ENCODE results near the gene PRKN. TPM values are rescaled to one million over a fixed set of nuclear protein-coding genes. Genes with fewer than 3 reads are reported as not detected.
A peak's percentile ranks its signal among the peaks of the same experiment; 100 is the strongest.

The PRKN gene
- total and polyA plus RNA-seq, 2 experiments from 2014 or later = 1.2 to 2.3 TPM

DNA sequence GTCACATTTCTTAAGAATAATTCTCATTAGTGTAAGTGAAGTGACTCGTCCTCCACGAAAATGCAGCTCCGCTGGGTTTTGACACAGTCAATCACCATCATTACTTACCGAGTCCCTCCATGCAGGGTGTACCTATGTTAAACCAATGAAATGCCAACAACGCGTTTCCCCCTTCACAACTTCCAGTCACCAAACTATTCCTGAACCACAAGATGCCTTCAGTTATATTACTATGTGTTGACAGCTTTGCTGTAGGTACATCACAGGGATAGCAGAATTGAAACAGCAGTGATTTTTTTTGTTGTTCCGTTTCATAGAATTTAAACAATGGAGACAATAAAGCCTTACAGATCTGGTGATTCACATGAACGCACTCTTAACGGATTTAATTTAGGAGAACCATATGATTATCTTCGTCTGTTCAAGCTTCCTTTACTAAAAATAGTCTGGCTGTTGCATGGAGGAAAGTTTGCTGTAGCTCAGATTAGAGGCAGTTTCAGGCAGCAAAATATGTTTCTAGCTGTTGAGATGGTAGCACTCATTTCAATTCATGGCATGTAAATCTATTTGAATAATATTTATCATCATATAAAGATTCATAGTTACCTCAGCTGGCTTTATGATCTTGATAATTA is 652.8 kb downstream of the PRKN start:
- Histone ChIP-seq H3K4me3 (no peak overlapping the region), H3K27me3 (replicated peaks; ENCODE audit: insufficient read depth) (no peaks in the 10 kb centered on the region), H4K20me1 (ENCODE audit: insufficient read depth) (no peaks in the 10 kb centered on the region; the same call in 1 of the 2 replicates), H3K9me3 (ENCODE audit: low read depth) (no peaks in the 10 kb centered on the region), H3K4me2 (ENCODE audit: unreplicated experiment) (no peak overlapping the region), H3K9me2 (ENCODE audit: insufficient read depth) (no peaks in the 10 kb centered on the region), H2AFZ (no peak overlapping the region), H3K36me3 (ENCODE audit: low read depth) (no peaks in the 10 kb centered on the region), H3K27ac (no peak overlapping the region), H3K79me2 (ENCODE audit: insufficient read depth) (no peaks in the 10 kb centered on the region), H3F3A (ENCODE audit: insufficient read depth) (no peaks in the 10 kb centered on the region), H3K4me1 (ENCODE audit: insufficient read depth) (no peaks in the 10 kb centered on the region), H3K9ac (no peak overlapping the region)
- WGBS, 2 experiments (ENCODE audit: low coverage in 1 of 2, low lambda C conversion rate in 2 of 2, missing lambda C conversion rate in 2 of 2) = 57 to 58% methylated on average over 10 of the region's 10 CpGs
- TF ChIP-seq EZH2phosphoT487 (IDR thresholded peaks at IDR 0.05; ENCODE audit: insufficient read depth, low read depth) (no peak), EZH2 (IDR thresholded peaks at IDR 0.05; ENCODE audit: insufficient read depth, poor library complexity, severe bottlenecking) (no peak)
- DNase-seq = no peak
- in situ Hi-C loops (cut with MboI) = no loop called here

DNA sequence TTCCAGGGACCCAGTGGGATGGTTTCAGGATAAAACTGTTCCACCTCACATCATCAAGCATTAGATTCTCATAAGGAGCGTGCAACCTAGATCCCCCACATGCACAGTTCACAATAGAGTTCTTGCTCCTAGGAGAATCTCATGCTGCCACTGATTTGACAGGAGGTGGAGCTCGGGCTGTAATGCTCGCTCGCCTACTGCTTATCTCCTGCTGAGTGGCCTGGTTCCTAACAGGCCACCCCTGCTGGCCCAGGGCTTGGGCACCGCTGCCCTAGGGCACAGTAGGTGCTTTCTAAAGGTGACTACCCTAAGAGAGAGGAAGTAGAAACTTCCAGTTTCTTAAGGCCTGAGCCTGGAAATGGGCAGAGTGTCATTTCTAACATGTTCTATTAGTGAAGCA is 656.9 kb downstream of the PRKN start:
- Histone ChIP-seq H3K4me3 (no peak overlapping the region), H3K27ac (no peak overlapping the region), H3K27me3 (replicated peaks; ENCODE audit: insufficient read depth) (no peaks in the 10 kb centered on the region), H3K4me2 (ENCODE audit: unreplicated experiment) (no peak overlapping the region), H4K20me1 (ENCODE audit: insufficient read depth) (no peaks in the 10 kb centered on the region), H3K4me1 (ENCODE audit: insufficient read depth) (no peaks in the 10 kb centered on the region), H3K9ac (no peak overlapping the region), H3K79me2 (ENCODE audit: insufficient read depth) (no peaks in the 10 kb centered on the region), H3K36me3 (ENCODE audit: low read depth) (no peaks in the 10 kb centered on the region), H3F3A (ENCODE audit: insufficient read depth) (no peaks in the 10 kb centered on the region), H3K9me2 (ENCODE audit: insufficient read depth) (no peaks in the 10 kb centered on the region), H2AFZ (no peak overlapping the region), H3K9me3 (ENCODE audit: low read depth) (no peaks in the 10 kb centered on the region)
- in situ Hi-C loops (cut with MboI) = no loop called here
- DNase-seq = no peak
- TF ChIP-seq EZH2phosphoT487 (IDR thresholded peaks at IDR 0.05; ENCODE audit: insufficient read depth, low read depth) (no peak), EZH2 (IDR thresholded peaks at IDR 0.05; ENCODE audit: insufficient read depth, poor library complexity, severe bottlenecking) (no peak)
- 72 to 73% methylated on average over 5 of the region's 5 CpGs for WGBS, 2 experiments (ENCODE audit: low coverage in 1 of 2, low lambda C conversion rate in 2 of 2, missing lambda C conversion rate in 2 of 2)

DNA sequence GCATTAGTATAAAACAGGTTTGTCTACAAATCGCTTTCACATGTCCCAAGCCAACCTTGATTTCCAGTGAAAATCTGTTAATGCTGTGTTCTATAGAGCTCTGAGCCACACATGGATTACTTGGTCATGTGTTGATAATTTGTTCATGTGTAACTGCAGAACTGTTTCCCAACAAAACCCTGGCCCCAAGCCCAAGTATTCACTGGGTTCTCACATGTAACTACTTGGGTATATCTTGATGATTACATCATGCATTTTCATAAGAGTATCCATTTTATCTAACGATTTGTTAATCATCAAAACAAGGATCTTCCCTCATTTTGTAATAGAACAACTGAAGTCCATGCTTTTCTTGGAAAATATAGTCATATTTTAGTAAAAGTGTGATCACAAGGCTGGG is 657.6 kb downstream of the PRKN start:
- TF ChIP-seq EZH2 (IDR thresholded peaks at IDR 0.05; ENCODE audit: insufficient read depth, poor library complexity, severe bottlenecking) = no peak
- no peak for TF ChIP-seq EZH2phosphoT487 (IDR thresholded peaks at IDR 0.05; ENCODE audit: insufficient read depth, low read depth)
- in situ Hi-C loops (cut with MboI) = no loop called here
- H4K20me1 ChIP-seq (ENCODE audit: insufficient read depth) = no peaks in the 10 kb centered on the region

DNA sequence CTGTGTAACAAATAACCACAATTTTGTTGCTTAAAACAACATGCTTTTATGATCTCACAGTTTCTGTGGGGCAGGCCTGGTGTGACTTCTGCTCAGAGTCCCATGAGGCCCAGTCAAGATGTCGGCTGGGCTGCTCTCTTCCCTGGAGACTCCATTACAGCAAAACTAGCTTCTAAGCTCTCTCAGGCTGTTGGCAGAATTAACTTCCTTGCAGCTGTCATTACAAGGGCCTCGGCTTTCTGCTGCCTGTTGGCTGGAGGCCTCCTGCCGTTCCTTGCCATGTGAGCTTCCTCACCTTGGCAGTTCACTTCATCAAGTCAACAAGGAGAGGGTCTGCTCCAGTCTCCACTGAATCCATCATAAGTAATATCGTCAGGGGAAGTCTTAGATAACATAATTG is 659.2 kb downstream of the PRKN start:
- WGBS, 2 experiments (ENCODE audit: low coverage in 1 of 2, low lambda C conversion rate in 2 of 2, missing lambda C conversion rate in 2 of 2) = 57 to 59% methylated on average over 4 of the region's 4 CpGs
- H3K9me2 ChIP-seq (ENCODE audit: insufficient read depth) = no peaks in the 10 kb centered on the region
- no peak for DNase-seq
- H3K4me1 ChIP-seq (ENCODE audit: insufficient read depth) = no peaks in the 10 kb centered on the region
- H2AFZ ChIP-seq = no peak overlapping the region
- H3K27ac ChIP-seq = no peak overlapping the region
- in situ Hi-C loops (cut with MboI) = no loop called here
- no peaks in the 10 kb centered on the region for H4K20me1 ChIP-seq (ENCODE audit: insufficient read depth)
- TF ChIP-seq EZH2 (IDR thresholded peaks at IDR 0.05; ENCODE audit: insufficient read depth, poor library complexity, severe bottlenecking) (no peak), EZH2phosphoT487 (IDR thresholded peaks at IDR 0.05; ENCODE audit: insufficient read depth, low read depth) (no peak)
- no peaks in the 10 kb centered on the region for H3K79me2 ChIP-seq (ENCODE audit: insufficient read depth)
- no peak overlapping the region for H3K4me2 ChIP-seq (ENCODE audit: unreplicated experiment)
- no peak overlapping the region for H3K9ac ChIP-seq
- H3K9me3 ChIP-seq (ENCODE audit: low read depth) = no peaks in the 10 kb centered on the region
- no peaks in the 10 kb centered on the region for H3K36me3 ChIP-seq (ENCODE audit: low read depth)
- H3F3A ChIP-seq (ENCODE audit: insufficient read depth) = no peaks in the 10 kb centered on the region
- H3K27me3 ChIP-seq (replicated peaks; ENCODE audit: insufficient read depth) = no peaks in the 10 kb centered on the region
- no peak overlapping the region for H3K4me3 ChIP-seq

More for the DNA sequence above, 657.6 kb downstream of the PRKN start:
- Histone ChIP-seq H2AFZ (no peak overlapping the region), H3K36me3 (ENCODE audit: low read depth) (no peaks in the 10 kb centered on the region), H3K9ac (no peak overlapping the region), H3K9me2 (ENCODE audit: insufficient read depth) (no peaks in the 10 kb centered on the region), H3K27me3 (replicated peaks; ENCODE audit: insufficient read depth) (no peaks in the 10 kb centered on the region), H3F3A (ENCODE audit: insufficient read depth) (no peaks in the 10 kb centered on the region), H3K79me2 (ENCODE audit: insufficient read depth) (no peaks in the 10 kb centered on the region), H3K4me1 (ENCODE audit: insufficient read depth) (no peaks in the 10 kb centered on the region), H3K4me2 (ENCODE audit: unreplicated experiment) (no peak overlapping the region), H3K9me3 (ENCODE audit: low read depth) (no peaks in the 10 kb centered on the region), H3K4me3 (no peak overlapping the region), H3K27ac (no peak overlapping the region)
- WGBS, 2 experiments (ENCODE audit: low coverage in 1 of 2, low lambda C conversion rate in 2 of 2, missing lambda C conversion rate in 2 of 2) = 46 to 60% methylated on average over 2 of the region's 2 CpGs
- peak; percentile 14 for DNase-seq
